ENCODE measurements around the gene USP15.
A peak's percentile ranks its signal among the peaks of the same experiment; 100 is the strongest.

- peak; percentile 38 for TF ChIP-seq CTCF (IDR thresholded peaks at IDR 0.05; ENCODE audit: insufficient read depth, low read length)
- TF ChIP-seq REST (IDR thresholded peaks at IDR 0.05; ENCODE audit: insufficient replicate concordance, low read depth), result no peak
- peak; percentile 88 for TF ChIP-seq POLR2AphosphoS5 (IDR thresholded peaks at IDR 0.05; ENCODE audit: low read depth)
Observed at GRCh38 chr12:62259993-62260732, at the start of gene USP15.

Measured in HL-60 (cell line).